Activated CD4-positive, alpha-beta T cell treated with anti-CD3 and anti-CD28 coated beads for 4 hours (primary cell): Measurements from ENCODE around the gene ZNF606.

Experiments used
- DNase-seq, 2 donors: peaks; one replicate each; pipeline ENCODE4 v3.0.0-alpha.2; 2020

Gene ZNF606

GRCh38 chr19:58002384-58003173, at the start of gene ZNF606:
Gene ZNF606, minus strand, starts transcription at chr19:58002820. Its CDS starts 1,501 bp downstream, at chr19:58001319.
- peak; percentile 77 to 82 for DNase-seq

GRCh38 chr19:58052256-58052655, 49.6 kb upstream of the ZNF606 start:
- DNase-seq, result no peak

GRCh38 chr19:58047672-58048071, 45.1 kb upstream of the ZNF606 start:
- DNase-seq, result no peak

- DNase-seq, result no peak
Observed at GRCh38 chr19:58046856-58047255, 44.2 kb upstream of the ZNF606 start.

- DNase-seq, result no peak
Observed at GRCh38 chr19:58045411-58046050, 42.9 kb upstream of the ZNF606 start.

GRCh38 chr19:58044886-58045285, 42.3 kb upstream of the ZNF606 start:
- DNase-seq, result no peak

- DNase-seq, result no peak
Observed at GRCh38 chr19:58044391-58044790, 41.8 kb upstream of the ZNF606 start.

- no peak for DNase-seq
Observed at GRCh38 chr19:58042495-58043340, 40.1 kb upstream of the ZNF606 start.

- DNase-seq, result no peak
Observed at GRCh38 chr19:58040751-58041525, 38.3 kb upstream of the ZNF606 start.

GRCh38 chr19:58038688-58039204, 36.1 kb upstream of the ZNF606 start:
- no peak for DNase-seq

GRCh38 chr19:58037927-58038687, 35.5 kb upstream of the ZNF606 start:
- no peak for DNase-seq

GRCh38 chr19:58035863-58036262, 33.2 kb upstream of the ZNF606 start:
- DNase-seq, result no peak

GRCh38 chr19:58034477-58034793, 31.8 kb upstream of the ZNF606 start:
- DNase-seq, result no peak

GRCh38 chr19:58033741-58034476, 31.3 kb upstream of the ZNF606 start, which contains the start of gene ZSCAN1:
Gene ZSCAN1, plus strand, starts transcription at chr19:58034025. Its CDS starts 3,812 bp downstream, at chr19:58037837.
- no peak for DNase-seq

GRCh38 chr19:58024661-58025060, 22.0 kb upstream of the ZNF606 start:
- no peak for DNase-seq

- DNase-seq, result no peak
Observed at GRCh38 chr19:58022283-58022660, 19.7 kb upstream of the ZNF606 start.

- peak; percentile 18 to 25 for DNase-seq
Observed at GRCh38 chr19:58021541-58022282, 19.1 kb upstream of the ZNF606 start.

GRCh38 chr19:58020129-58020528, 17.5 kb upstream of the ZNF606 start:
- DNase-seq, result no peak

GRCh38 chr19:58014141-58014540, 11.5 kb upstream of the ZNF606 start:
- no peak for DNase-seq

GRCh38 chr19:58010507-58010906, 7.9 kb upstream of the ZNF606 start:
- no peak for DNase-seq
